NCI-H128 (cell line): ENCODE measurements around the gene CDK3.

Source experiments
- DNase-seq: peaks from one replicate; lab custom pipeline; 2025; ENCODE audit not compliant: unreplicated experiment; lab: John Stamatoyannopoulos, UW

Gene CDK3

DNA sequence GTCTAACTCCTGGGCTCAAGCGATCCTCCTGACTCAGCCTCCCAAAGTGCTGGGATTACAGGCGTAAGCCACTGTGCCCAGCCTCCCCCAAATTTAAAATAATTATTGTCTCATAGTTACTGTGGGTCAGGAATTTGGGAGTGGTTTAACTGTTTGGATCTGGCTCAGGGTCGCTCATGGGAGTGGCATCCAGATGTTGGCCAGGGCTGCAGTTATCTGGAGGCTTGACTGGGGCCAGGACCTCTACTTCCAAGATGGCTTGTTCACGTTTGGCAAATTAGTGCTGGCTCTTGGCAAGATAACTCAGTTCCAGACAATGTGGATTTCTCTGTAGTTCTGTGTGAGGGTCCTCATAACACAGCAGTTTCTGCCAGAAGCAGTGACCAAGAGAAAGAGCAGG is 13.6 kb upstream of the CDK3 start:
- DNase-seq: no peak

DNA sequence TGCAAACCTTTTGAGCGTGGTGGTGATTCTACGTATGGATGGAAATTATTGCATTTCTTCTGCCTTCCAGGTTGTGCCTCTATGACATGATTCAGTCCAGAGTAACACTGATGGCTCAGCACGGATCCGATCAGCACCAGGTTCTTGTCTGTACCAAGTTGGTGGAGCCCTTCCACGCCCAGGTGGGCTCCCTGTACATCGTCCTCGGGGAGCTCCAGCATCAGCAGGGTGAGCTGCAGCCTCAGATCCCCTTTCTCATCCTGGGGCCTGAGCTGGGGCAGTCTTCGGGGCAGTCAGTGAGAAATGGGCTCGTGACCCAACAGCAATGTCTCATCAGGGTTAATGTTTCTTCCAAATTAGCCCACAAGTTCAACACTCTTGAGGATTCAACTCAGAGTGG is 9.3 kb upstream of the CDK3 start:
- DNase-seq: no peak

DNA sequence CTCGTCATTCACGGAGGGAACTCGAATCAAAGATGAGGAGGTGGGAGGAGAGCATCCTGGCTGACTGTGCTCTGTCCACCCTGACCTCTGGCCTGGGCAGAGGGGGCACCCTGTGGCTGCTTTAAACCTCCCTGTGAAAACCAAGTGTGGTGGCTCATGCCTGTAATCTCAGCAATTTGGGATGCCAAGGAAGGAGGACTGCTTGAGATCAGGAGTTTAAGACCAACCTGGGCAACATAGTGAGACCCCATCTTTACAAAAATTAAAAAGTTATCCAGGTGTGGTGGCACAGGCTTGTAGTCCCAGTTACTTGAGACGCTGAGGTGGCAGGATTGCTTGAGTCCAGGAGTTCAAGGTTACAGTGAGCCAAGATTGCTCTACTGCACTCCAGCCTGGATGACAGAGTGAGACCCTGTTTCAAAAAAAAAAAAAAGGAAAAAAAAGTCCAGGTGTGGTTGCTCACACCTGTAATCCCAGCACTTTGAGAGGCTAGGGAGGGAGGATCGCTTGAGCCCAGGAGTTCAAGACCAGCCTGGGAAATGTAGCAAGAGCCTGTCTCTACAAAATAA is 5.8 kb upstream of the CDK3 start:
- no peak for DNase-seq

DNA sequence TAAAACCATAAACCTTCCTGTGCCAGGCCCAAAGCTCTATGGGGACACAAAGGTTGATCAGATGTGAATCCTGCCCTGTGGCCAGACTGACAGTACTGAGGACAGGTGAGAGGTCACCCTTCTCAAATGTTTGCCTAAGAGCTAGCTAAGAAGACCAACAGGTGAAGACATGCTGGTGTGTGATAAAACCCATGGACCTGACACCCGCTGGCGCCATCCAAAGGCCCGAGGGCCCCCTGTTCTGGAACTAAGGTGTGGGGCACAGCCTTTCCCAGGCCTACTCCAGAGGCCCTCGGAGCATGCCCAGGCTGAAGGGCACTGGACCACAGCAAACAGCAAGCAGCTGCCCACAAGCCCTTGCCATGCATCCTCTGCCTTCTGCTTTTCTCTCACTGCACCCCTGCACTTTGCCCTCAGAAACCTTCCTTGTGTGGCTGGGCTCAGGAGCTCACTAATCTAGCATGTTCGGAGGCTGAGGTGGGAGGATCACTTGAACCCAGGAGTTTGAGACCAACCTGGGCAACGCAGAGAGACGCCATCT is 5.2 kb upstream of the CDK3 start:
- no peak for DNase-seq

GRCh38 chr17:75996665-75997590 is 3.7 kb upstream of the CDK3 start:
- no peak for DNase-seq

GRCh38 chr17:75998327-75998795 is 2.3 kb upstream of the CDK3 start:
- DNase-seq: no peak

DNA sequence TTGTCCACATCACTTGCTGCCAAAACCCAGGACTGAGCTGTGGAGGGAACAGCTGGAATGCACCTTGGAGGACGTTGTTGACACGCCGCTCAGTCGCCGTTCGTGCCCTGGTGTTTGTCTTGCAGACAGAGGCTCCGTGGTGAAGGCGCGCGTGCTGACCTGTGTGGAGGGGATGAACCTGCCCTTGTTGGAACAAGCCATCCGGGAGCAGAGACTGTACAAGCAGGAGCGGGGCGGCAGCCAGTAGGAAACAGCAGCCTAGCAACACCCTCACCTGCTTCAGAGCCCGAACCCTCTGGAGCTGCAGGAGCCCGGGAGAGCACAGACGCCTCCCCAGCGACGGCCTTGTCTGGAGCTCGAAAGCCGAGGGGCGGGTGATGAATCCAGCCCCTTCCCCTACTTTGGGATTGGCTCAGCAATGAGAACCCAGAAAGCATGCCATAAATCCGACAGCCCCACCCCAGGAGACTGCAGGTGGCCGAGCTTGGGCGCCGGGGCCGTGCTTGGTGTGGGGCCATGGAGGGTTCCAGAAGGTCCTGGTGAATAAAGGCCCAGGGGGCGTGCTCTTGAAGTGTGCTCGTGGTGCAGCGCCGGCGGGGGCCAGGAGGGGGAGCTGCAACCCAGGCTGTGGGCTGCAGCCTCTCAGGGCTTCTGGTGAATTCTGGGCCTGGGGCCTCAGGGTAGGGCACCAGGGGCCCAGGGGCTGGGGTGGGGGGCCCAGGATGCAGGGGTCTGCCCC is 470 bp upstream of the CDK3 start:
- DNase-seq: no peak

GRCh38 chr17:76002100-76002499 is 1.4 kb downstream of the CDK3 start:
- DNase-seq: no peak

- DNase-seq: no peak
These were observed 3.3 kb downstream of the CDK3 start for GRCh38 chr17:76003915-76004314.

DNA sequence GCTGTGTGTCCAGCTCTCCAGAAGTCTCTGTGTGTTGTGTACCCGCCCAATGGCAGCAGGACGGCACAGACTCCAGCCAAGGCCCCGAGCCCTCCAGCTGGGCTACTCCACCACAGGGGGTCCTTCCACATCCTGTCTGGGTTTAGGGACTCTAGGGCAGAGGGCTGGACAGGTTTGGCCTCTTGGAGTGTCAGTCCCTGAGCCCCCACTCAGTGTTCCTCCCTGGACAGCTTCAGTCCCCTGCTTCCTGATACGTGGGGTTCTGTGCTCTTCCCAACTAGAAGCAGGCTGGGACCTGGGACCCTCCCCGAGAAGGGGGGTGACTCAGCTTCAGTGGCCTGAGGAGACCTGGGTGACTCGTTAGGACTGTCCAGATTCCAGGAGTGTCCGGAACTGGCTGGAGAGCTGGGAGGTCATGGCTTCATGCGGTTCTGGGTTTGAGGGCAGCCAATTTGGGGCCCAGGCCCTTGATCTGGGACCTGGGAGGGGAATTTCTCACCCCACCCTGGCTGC is 4.2 kb downstream of the CDK3 start:
- DNase-seq: no peak

- peak; percentile 36 for DNase-seq
These were observed 4.9 kb downstream of the CDK3 start for GRCh38 chr17:76005263-76006149.

DNA sequence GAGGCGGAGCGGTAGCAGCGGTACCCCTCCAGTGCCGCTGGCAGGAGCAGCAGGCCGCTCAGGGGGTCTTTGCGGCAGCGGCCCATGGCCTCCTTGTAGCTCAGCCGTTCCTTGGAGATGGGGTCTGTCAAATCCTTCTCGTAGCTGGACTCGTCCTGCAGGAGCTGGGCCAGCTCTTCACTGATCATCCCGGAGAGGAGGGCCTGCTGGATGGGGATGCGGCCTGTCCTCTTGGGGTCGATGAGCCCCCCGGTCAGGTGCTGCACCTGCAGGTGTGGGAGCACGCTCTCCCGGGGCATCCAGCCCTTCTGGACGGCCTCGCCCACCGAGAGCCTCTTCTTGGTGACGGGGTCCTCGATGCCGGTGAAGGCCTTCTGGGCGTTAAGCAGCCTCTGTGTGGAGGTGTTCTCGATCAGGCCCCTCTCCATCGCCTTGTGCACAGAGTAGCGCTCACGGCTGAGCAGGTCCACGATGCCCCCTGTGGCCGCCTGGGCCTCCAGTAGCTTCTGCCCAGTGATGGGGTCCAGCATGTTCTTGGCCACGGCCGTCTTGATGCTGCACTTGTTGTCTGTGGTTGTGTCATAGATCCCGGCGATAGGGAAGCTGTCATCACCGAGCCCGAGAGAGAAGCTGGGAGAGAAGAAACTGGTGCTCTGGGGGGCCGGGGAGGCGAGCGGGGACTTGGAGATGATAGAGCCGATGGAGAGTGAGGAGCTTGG is 6.6 kb downstream of the CDK3 start:
- no peak for DNase-seq

GRCh38 chr17:76007850-76008165 is 7.2 kb downstream of the CDK3 start:
- DNase-seq: no peak

GRCh38 chr17:76008208-76008607 is 7.6 kb downstream of the CDK3 start:
- DNase-seq: no peak

DNA sequence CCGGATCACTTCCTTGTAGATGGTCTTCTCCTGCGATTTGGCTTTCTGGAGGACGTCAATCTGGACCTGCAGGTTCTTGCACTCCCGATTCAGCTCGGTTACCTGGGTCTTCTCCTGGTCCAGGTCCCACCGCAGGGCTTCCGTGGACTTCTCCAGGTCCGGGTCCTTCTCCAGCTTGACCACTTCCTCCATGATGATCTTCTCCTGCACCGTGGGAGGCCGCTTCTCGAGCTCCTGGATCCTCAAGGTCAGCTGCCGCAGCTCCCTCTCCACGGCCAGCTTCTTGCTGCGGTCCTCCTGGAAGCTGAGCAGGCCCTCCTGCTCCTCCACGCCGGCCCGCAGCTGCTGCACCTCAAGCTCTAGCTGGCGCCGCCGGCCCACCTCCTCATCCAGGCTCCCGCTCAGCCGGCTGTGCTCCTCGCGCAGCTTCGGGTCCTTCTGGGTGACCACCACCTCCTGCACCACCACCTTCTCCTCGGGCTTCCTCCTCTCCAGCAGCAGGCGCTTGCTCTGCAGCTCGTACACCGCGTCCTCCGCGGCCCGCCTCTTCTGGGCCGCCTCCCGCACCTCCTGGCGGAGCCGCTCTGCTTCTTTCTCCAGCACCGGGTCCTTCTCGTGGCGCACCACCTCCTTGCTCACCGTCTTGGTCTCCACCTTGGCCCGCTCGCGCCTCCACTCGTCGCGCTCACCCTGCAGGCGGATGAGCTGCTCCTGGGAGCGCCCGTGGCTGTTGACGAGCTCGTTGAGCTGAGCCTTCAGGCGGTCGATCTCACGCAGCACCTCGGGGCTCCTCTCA is 8.2 kb downstream of the CDK3 start:
- DNase-seq: no peak

DNA sequence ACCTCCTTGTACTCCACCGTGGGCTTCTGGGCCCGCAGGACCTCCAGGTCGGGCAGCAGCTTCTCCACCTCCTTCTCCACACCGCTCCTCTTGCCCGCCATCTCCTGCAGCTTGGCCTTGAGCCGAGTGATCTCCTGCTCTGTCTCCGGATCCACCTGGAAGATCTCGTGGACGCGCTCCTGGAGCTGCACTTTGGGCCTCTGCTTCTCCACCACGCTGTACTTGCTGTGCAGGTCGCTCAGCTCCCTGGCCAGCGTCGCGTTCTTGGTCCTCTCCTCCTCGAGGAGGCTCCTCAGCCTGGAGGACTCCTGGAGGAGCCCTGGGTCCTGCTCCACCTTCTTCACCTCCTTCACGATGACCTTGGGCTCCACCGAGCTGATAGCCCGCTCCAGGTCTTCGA is 8.8 kb downstream of the CDK3 start:
- DNase-seq: no peak

GRCh38 chr17:76009969-76010661 is 9.5 kb downstream of the CDK3 start:
- DNase-seq: no peak

GRCh38 chr17:76011951-76012350 is 11.3 kb downstream of the CDK3 start:
- DNase-seq: no peak
